Left forelimb (tissue), 1 donor: ENCODE data around the gene IZUMO1R.
"Not testable (repeated sequence)": the region's sequence is repeated elsewhere in the genome, so short reads cannot be mapped to it uniquely, and the experiment has no call there.

Experiments
- DNase-seq: peaks from one replicate; pipeline ENCODE4 v3.0.0-alpha.2; 2018; ENCODE audit warnings: low spot score

IZUMO1R gene

GRCh38 chr11:94303966-94304958, at the start of gene IZUMO1R:
TSS of gene IZUMO1R (plus strand) at chr11:94304580. CDS start at chr11:94305637, 1,057 bp downstream.
- no peak for DNase-seq

GRCh38 chr11:94271885-94272372, 32.5 kb upstream of the IZUMO1R start:
- no peak for DNase-seq

- no peak for DNase-seq
These were observed 31.6 kb upstream of the IZUMO1R start for GRCh38 chr11:94272738-94273313.

GRCh38 chr11:94275961-94276360, 28.4 kb upstream of the IZUMO1R start:
- no peak for DNase-seq

GRCh38 chr11:94276943-94277342, 27.4 kb upstream of the IZUMO1R start:
- DNase-seq, result no peak

GRCh38 chr11:94278207-94278606, 26.2 kb upstream of the IZUMO1R start:
- not testable (repeated sequence) for DNase-seq

- DNase-seq, result no peak
These were observed 24.4 kb upstream of the IZUMO1R start for GRCh38 chr11:94279996-94280395.

- no peak for DNase-seq
These were observed 23.1 kb upstream of the IZUMO1R start for GRCh38 chr11:94281324-94281723.

- DNase-seq, result no peak
These were observed 20.7 kb upstream of the IZUMO1R start for GRCh38 chr11:94283678-94284077.

- no peak for DNase-seq
These were observed 8.8 kb upstream of the IZUMO1R start for GRCh38 chr11:94295534-94295933.

GRCh38 chr11:94297985-94298576, 6.3 kb upstream of the IZUMO1R start:
- no peak for DNase-seq

- no peak for DNase-seq
These were observed 1.6 kb upstream of the IZUMO1R start for GRCh38 chr11:94302776-94303175.

GRCh38 chr11:94305146-94305545, 766 bp downstream of the IZUMO1R start:
- DNase-seq, result no peak

- DNase-seq, result no peak
These were observed 2.9 kb downstream of the IZUMO1R start for GRCh38 chr11:94307101-94307791.

GRCh38 chr11:94308024-94308423, 3.6 kb downstream of the IZUMO1R start:
- DNase-seq, result no peak

GRCh38 chr11:94309757-94310156, 5.4 kb downstream of the IZUMO1R start:
- no peak for DNase-seq

- no peak for DNase-seq
These were observed 6.0 kb downstream of the IZUMO1R start for GRCh38 chr11:94310191-94310875.

- DNase-seq, result no peak
These were observed 8.0 kb downstream of the IZUMO1R start for GRCh38 chr11:94312339-94312738.

- no peak for DNase-seq
These were observed 9.7 kb downstream of the IZUMO1R start for GRCh38 chr11:94314064-94314463.

GRCh38 chr11:94315664-94316063, 11.3 kb downstream of the IZUMO1R start:
- no peak for DNase-seq

- no peak for DNase-seq
These were observed 18.1 kb downstream of the IZUMO1R start for GRCh38 chr11:94322501-94322900.
